Neural cell (in vitro differentiated cells): ENCODE measurements around the gene STK38. TPM values are rescaled to one million over a fixed set of nuclear protein-coding genes. Genes with fewer than 3 reads are reported as not detected.

ENCODE experiments used
- H2AFZ ChIP-seq: fragments of 200-600, 300-800 bp; sonication (generic), shearing (Covaris generic); 2 replicates; pipeline ENCODE4 v1.6.0; 2014; ENCODE audit warnings: low read depth, mild to moderate bottlenecking, antibody characterized with exemption, low read length, moderate library complexity
- H3F3A ChIP-seq: fragments of 200-600 bp; shearing (Covaris generic); 2 replicates; pipeline ENCODE4 v1.6.1; 2016; ENCODE audit warnings: mild to moderate bottlenecking, moderate library complexity, mixed read lengths, antibody characterized with exemption, low read length; ENCODE audit not compliant: insufficient read depth, poor library complexity, severe bottlenecking
- H3K27ac ChIP-seq: fragments of 200-600, 300-800 bp; sonication (generic), shearing (Covaris generic); 2 replicates; pipeline ENCODE4 v1.5.1; 2014; ENCODE audit warnings: mild to moderate bottlenecking, low read length, moderate library complexity
- H3K27me3 ChIP-seq: fragments of 300-800, 200-600 bp; sonication (generic), shearing (Covaris generic); 2 replicates; pipeline ENCODE4 v1.6.0; 2014; ENCODE audit warnings: mild to moderate bottlenecking, low read depth, low read length, moderate library complexity; ENCODE audit not compliant: insufficient read depth
- H3K36me3 ChIP-seq: fragments of 300-800, 200-600 bp; sonication (generic), shearing (Covaris generic); 2 replicates; pipeline ENCODE4 v1.5.1; 2014; ENCODE audit warnings: mild to moderate bottlenecking, antibody characterized with exemption, low read length, moderate library complexity; ENCODE audit not compliant: insufficient read depth
- H3K4me2 ChIP-seq: fragments of 300-800, 200-600 bp; sonication (generic), shearing (Covaris generic); 2 replicates; pipeline ENCODE4 v1.6.0; 2014; ENCODE audit warnings: mild to moderate bottlenecking, low read length
- H3K4me3 ChIP-seq: fragments of 300-800, 200-600 bp; sonication (generic), shearing (Covaris generic); 2 replicates; pipeline ENCODE4 v1.5.1; 2014; ENCODE audit warnings: mild to moderate bottlenecking, low read length, moderate library complexity
- H3K79me2 ChIP-seq: fragments of 200-600 bp; shearing (Covaris generic); replicated peaks from 2 replicates; pipeline ENCODE4 v1.6.0; 2014; ENCODE audit warnings: mild to moderate bottlenecking, low read length, moderate library complexity; ENCODE audit not compliant: insufficient read depth
- H3K9ac ChIP-seq: fragments of 300-800, 200-600 bp; sonication (generic), shearing (Covaris generic); 2 replicates; pipeline ENCODE4 v1.6.1; 2016; ENCODE audit warnings: mild to moderate bottlenecking, low read length, mixed read lengths
- H3K9me2 ChIP-seq: fragments of 200-600 bp; shearing (Covaris generic); 2 replicates; pipeline ENCODE4 v1.6.1; 2016; ENCODE audit warnings: mild to moderate bottlenecking, low read length, mixed read lengths; ENCODE audit not compliant: insufficient read depth
- H3K9me3 ChIP-seq: fragments of 200-600, 300-800 bp; sonication (generic), shearing (Covaris generic); 2 replicates; pipeline ENCODE4 v1.6.1; 2016; ENCODE audit warnings: mild to moderate bottlenecking, mixed run types, low read length, moderate library complexity, mixed read lengths
- H4K20me1 ChIP-seq: fragments of 200-600 bp; shearing (Covaris generic); 2 replicates; pipeline ENCODE4 v1.6.1; 2016; ENCODE audit warnings: mild to moderate bottlenecking, mixed run types; ENCODE audit not compliant: insufficient read depth
- EP300 ChIP-seq: fragments of 450-650 bp; conservative IDR thresholded peaks from 2 replicates; pipeline ENCODE4 v1.6.1; 2014; ENCODE audit warnings: antibody characterized with exemption, mild to moderate bottlenecking, moderate library complexity; ENCODE audit not compliant: poor library complexity, severe bottlenecking
- EZH2 ChIP-seq: fragments of 200-600, 300-800 bp; shearing (Covaris generic), sonication (generic); IDR thresholded peaks from 2 replicates; pipeline ENCODE4 v1.6.1; 2014; ENCODE audit warnings: antibody characterized with exemption, low read length, borderline replicate concordance, mild to moderate bottlenecking; ENCODE audit not compliant: insufficient read depth, poor library complexity, severe bottlenecking
- MXI1 ChIP-seq: fragments of 450-650 bp; conservative IDR thresholded peaks from 2 replicates; pipeline ENCODE4 v1.6.1; 2014; ENCODE audit warnings: antibody characterized with exemption, mild to moderate bottlenecking; ENCODE audit not compliant: poor library complexity, severe bottlenecking
- POLR2AphosphoS5 ChIP-seq: IDR thresholded peaks from 2 replicates; pipeline ENCODE4 v1.6.1; 2012
- RAD21 ChIP-seq: fragments of 450-650 bp; conservative IDR thresholded peaks from 2 replicates; pipeline ENCODE4 v1.6.1; 2014; ENCODE audit warnings: antibody characterized with exemption, mild to moderate bottlenecking, moderate library complexity
- SMC3 ChIP-seq: fragments of 450-650 bp; conservative IDR thresholded peaks from 2 replicates; pipeline ENCODE4 v1.6.1; 2014; ENCODE audit warnings: antibody characterized with exemption, mild to moderate bottlenecking, moderate library complexity; ENCODE audit not compliant: poor library complexity
- TAF1 ChIP-seq: IDR thresholded peaks from 2 replicates; pipeline ENCODE4 v1.6.1; 2012; ENCODE audit warnings: low read depth
- polyA plus RNA-seq: library from polyadenylated mRNA; depleted of rRNA; stranded (reverse); fragments of >200 nt; gene quantifications from 2 replicates; pipeline ENCODE4 v1.2.3, GENCODE V29; 2014
- TF ChIP-seq, protein P1 (sequence below): IDR thresholded peaks from 2 replicates; pipeline ENCODE4 v1.6.1; 2012; ENCODE audit warnings: borderline replicate concordance
- TF ChIP-seq, protein P2 (sequence below): fragments of 450-650 bp; IDR thresholded peaks from 2 replicates; pipeline ENCODE4 v1.5.1; 2014; ENCODE audit warnings: antibody characterized with exemption, mild to moderate bottlenecking, moderate library complexity; ENCODE audit not compliant: poor library complexity, severe bottlenecking

Gene STK38
- polyA plus RNA-seq, 1 donor from 2014 or later: 58.7 TPM

DNA sequence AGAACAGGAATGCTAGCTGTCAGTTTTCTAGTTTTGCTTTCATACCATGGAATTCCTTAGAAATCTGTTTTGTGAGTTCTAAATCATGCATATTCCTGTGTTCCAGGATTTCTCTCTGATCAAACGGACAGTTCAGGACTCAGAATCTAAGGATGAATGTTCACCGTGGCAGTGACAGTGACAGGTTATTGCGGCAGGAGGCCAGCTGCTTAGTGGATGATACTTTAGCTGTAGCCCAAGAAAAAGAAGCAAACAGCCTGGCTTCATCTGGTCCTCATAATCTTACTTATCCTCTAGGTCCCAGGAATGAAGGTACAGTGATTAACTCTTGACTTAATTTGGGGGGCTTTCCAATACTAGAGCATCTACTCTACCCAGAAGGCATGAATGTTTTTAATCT, 77.3 kb downstream of the STK38 start:
- Histone ChIP-seq H3K79me2 (peaks cover 9% of the 10 kb centered on the region), H3K36me3 (peaks cover 7% of the 10 kb centered on the region), H3K4me2 (no peak overlapping the region), H3K27me3 (no peaks in the 10 kb centered on the region), H3K9ac (no peak overlapping the region), H3F3A (no peaks in the 10 kb centered on the region), H3K4me3 (no peak overlapping the region), H4K20me1 (no peaks in the 10 kb centered on the region), H3K9me2 (no peaks in the 10 kb centered on the region), H3K9me3 (no peaks in the 10 kb centered on the region), H3K27ac (no peak overlapping the region), H2AFZ (no peak overlapping the region)
- TF ChIP-seq RAD21: no peak
- TF ChIP-seq, protein P1, sequence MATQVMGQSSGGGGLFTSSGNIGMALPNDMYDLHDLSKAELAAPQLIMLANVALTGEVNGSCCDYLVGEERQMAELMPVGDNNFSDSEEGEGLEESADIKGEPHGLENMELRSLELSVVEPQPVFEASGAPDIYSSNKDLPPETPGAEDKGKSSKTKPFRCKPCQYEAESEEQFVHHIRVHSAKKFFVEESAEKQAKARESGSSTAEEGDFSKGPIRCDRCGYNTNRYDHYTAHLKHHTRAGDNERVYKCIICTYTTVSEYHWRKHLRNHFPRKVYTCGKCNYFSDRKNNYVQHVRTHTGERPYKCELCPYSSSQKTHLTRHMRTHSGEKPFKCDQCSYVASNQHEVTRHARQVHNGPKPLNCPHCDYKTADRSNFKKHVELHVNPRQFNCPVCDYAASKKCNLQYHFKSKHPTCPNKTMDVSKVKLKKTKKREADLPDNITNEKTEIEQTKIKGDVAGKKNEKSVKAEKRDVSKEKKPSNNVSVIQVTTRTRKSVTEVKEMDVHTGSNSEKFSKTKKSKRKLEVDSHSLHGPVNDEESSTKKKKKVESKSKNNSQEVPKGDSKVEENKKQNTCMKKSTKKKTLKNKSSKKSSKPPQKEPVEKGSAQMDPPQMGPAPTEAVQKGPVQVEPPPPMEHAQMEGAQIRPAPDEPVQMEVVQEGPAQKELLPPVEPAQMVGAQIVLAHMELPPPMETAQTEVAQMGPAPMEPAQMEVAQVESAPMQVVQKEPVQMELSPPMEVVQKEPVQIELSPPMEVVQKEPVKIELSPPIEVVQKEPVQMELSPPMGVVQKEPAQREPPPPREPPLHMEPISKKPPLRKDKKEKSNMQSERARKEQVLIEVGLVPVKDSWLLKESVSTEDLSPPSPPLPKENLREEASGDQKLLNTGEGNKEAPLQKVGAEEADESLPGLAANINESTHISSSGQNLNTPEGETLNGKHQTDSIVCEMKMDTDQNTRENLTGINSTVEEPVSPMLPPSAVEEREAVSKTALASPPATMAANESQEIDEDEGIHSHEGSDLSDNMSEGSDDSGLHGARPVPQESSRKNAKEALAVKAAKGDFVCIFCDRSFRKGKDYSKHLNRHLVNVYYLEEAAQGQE: no peak
- no peak for TF ChIP-seq SMC3
- TF ChIP-seq TAF1: no peak
- no peak for TF ChIP-seq POLR2AphosphoS5
- TF ChIP-seq MXI1: no peak
- TF ChIP-seq EZH2: no peak
- no peak for TF ChIP-seq EP300
- TF ChIP-seq, protein P2, sequence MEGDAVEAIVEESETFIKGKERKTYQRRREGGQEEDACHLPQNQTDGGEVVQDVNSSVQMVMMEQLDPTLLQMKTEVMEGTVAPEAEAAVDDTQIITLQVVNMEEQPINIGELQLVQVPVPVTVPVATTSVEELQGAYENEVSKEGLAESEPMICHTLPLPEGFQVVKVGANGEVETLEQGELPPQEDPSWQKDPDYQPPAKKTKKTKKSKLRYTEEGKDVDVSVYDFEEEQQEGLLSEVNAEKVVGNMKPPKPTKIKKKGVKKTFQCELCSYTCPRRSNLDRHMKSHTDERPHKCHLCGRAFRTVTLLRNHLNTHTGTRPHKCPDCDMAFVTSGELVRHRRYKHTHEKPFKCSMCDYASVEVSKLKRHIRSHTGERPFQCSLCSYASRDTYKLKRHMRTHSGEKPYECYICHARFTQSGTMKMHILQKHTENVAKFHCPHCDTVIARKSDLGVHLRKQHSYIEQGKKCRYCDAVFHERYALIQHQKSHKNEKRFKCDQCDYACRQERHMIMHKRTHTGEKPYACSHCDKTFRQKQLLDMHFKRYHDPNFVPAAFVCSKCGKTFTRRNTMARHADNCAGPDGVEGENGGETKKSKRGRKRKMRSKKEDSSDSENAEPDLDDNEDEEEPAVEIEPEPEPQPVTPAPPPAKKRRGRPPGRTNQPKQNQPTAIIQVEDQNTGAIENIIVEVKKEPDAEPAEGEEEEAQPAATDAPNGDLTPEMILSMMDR: no peak

DNA sequence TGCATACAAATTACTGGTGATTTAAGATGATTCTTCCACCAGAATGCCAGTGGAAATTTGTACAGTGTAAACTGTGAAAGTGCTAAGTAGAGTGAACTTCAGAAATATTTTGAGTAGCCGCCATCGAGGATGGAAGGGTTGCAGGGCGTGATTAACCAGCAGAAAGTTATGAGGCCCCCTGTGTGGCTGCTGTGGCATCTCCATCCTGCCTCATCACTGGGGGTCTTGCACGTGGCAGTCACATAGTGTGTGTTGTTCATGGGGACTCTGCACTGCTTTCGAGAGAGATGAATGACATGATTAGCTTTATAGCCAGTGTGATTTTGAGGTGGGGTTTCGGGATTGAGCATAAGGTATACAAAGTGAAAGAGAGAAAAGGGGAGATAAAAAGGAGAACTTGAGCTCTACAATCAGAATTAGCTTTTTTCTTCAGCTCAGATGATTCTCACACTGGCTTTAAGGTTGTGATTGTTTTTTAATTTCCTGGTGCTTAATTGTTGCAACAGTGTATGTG, 78.1 kb downstream of the STK38 start:
- H3K9me3 ChIP-seq: no peaks in the 10 kb centered on the region
- H3K36me3 ChIP-seq: peaks cover 7% of the 10 kb centered on the region
- no peak overlapping the region for H2AFZ ChIP-seq
- no peaks in the 10 kb centered on the region for H3K9me2 ChIP-seq
- no peak overlapping the region for H3K27ac ChIP-seq
- no peak overlapping the region for H3K4me2 ChIP-seq
- H3K9ac ChIP-seq: no peak overlapping the region
- TF ChIP-seq MXI1 (no peak), EZH2 (no peak)
- no peak overlapping the region for H3K4me3 ChIP-seq
- H4K20me1 ChIP-seq: no peaks in the 10 kb centered on the region
- H3K79me2 ChIP-seq: peaks cover 9% of the 10 kb centered on the region
- no peaks in the 10 kb centered on the region for H3K27me3 ChIP-seq
- no peaks in the 10 kb centered on the region for H3F3A ChIP-seq
